Measurements from ENCODE around the gene CEP170.
"Not testable (repeated sequence)": the region's sequence is repeated elsewhere in the genome, so short reads cannot be mapped to it uniquely, and the experiment has no call there.

GRCh38 chr1:243204336-243204735, 50.7 kb downstream of the CEP170 start:
- TF ChIP-seq POLR2A (IDR thresholded peaks at IDR 0.05; ENCODE audit: low read depth, low read length); REST (IDR thresholded peaks at IDR 0.05; ENCODE audit: low read depth, low read length); JUND (IDR thresholded peaks at IDR 0.05; ENCODE audit: low read depth, low read length); ZNF622 (IDR thresholded peaks at IDR 0.05); POLR2AphosphoS2 (IDR thresholded peaks at IDR 0.05; ENCODE audit: low read depth, low read length): not testable (repeated sequence)
- TF ChIP-seq, protein P1, sequence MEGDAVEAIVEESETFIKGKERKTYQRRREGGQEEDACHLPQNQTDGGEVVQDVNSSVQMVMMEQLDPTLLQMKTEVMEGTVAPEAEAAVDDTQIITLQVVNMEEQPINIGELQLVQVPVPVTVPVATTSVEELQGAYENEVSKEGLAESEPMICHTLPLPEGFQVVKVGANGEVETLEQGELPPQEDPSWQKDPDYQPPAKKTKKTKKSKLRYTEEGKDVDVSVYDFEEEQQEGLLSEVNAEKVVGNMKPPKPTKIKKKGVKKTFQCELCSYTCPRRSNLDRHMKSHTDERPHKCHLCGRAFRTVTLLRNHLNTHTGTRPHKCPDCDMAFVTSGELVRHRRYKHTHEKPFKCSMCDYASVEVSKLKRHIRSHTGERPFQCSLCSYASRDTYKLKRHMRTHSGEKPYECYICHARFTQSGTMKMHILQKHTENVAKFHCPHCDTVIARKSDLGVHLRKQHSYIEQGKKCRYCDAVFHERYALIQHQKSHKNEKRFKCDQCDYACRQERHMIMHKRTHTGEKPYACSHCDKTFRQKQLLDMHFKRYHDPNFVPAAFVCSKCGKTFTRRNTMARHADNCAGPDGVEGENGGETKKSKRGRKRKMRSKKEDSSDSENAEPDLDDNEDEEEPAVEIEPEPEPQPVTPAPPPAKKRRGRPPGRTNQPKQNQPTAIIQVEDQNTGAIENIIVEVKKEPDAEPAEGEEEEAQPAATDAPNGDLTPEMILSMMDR (IDR thresholded peaks at IDR 0.05 in 2 of 3, conservative IDR thresholded peaks at IDR 0.05 in 1 of 3; ENCODE audit: control insufficient read depth in 2 of 3, extremely low read depth in 1 of 3, insufficient read depth in 1 of 3, low read depth in 3 of 3, low read length in 3 of 3): not testable (repeated sequence)
